ENCODE results near the gene CWC25. TPM values are rescaled to one million over a fixed set of nuclear protein-coding genes. Genes with fewer than 3 reads are reported as not detected.

CWC25 gene
- total and polyA plus RNA-seq, 2 of the 13 experiments (the other 11 are each of a cell fraction or from before 2014, with no cell fraction given): 15.6 to 22.7 TPM

- TF ChIP-seq ARNT2 (CRISPR knock-in tag; IDR thresholded peaks at IDR 0.05; ENCODE audit: low read depth): peak; percentile 8; the same call in 1 of the 2 replicates
- 0 out of 2 replicates have a peak, but pooled peaks have one; percentile 18 for TF ChIP-seq ZFYVE20 (CRISPR knock-in tag; IDR thresholded peaks at IDR 0.05; ENCODE audit: borderline replicate concordance, low read depth)
- peak; percentile 50 for TF ChIP-seq POGK (CRISPR knock-in tag; conservative IDR thresholded peaks at IDR 0.05)
- no peak; the same call in 1 of the 2 replicates for TF ChIP-seq THAP8 (CRISPR knock-in tag; IDR thresholded peaks at IDR 0.05; ENCODE audit: borderline replicate concordance)
- TF ChIP-seq, protein P1, sequence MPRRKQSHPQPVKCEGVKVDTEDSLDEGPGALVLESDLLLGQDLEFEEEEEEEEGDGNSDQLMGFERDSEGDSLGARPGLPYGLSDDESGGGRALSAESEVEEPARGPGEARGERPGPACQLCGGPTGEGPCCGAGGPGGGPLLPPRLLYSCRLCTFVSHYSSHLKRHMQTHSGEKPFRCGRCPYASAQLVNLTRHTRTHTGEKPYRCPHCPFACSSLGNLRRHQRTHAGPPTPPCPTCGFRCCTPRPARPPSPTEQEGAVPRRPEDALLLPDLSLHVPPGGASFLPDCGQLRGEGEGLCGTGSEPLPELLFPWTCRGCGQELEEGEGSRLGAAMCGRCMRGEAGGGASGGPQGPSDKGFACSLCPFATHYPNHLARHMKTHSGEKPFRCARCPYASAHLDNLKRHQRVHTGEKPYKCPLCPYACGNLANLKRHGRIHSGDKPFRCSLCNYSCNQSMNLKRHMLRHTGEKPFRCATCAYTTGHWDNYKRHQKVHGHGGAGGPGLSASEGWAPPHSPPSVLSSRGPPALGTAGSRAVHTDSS (CRISPR knock-in tag; conservative IDR thresholded peaks at IDR 0.05): 0 out of 2 replicates have a peak, but pooled peaks have one; percentile 56
- TF ChIP-seq GABPA (IDR thresholded peaks at IDR 0.05; ENCODE audit: low read depth, low read length): peak; percentile 84
- peak; percentile 98 for TF ChIP-seq GABPA (CRISPR knock-in tag; IDR thresholded peaks at IDR 0.05; ENCODE audit: low read depth)
- peak; percentile 42 for TF ChIP-seq BCL6 (CRISPR knock-in tag; IDR thresholded peaks at IDR 0.05)
- TF ChIP-seq TEAD2 (CRISPR knock-in tag; IDR thresholded peaks at IDR 0.05): no peak
- peak; percentile 86; the same call in 1 of the 2 replicates for TF ChIP-seq ZNF792 (CRISPR knock-in tag; IDR thresholded peaks at IDR 0.05)
- TF ChIP-seq, protein P2, sequence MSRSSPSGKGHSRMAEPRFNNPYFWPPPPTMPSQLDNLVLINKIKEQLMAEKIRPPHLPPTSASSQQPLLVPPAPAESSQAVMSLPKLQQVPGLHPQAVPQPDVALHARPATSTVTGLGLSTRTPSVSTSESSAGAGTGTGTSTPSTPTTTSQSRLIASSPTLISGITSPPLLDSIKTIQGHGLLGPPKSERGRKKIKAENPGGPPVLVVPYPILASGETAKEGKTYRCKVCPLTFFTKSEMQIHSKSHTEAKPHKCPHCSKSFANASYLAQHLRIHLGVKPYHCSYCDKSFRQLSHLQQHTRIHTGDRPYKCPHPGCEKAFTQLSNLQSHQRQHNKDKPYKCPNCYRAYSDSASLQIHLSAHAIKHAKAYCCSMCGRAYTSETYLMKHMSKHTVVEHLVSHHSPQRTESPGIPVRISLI (CRISPR knock-in tag; IDR thresholded peaks at IDR 0.05; ENCODE audit: borderline replicate concordance): peak; percentile 67; the same call in 1 of the 2 replicates
- TF ChIP-seq ZNF749 (CRISPR knock-in tag; IDR thresholded peaks at IDR 0.05; ENCODE audit: borderline replicate concordance): 0 out of 2 replicates have a peak, but pooled peaks have one; percentile 52
- TF ChIP-seq, protein P3, sequence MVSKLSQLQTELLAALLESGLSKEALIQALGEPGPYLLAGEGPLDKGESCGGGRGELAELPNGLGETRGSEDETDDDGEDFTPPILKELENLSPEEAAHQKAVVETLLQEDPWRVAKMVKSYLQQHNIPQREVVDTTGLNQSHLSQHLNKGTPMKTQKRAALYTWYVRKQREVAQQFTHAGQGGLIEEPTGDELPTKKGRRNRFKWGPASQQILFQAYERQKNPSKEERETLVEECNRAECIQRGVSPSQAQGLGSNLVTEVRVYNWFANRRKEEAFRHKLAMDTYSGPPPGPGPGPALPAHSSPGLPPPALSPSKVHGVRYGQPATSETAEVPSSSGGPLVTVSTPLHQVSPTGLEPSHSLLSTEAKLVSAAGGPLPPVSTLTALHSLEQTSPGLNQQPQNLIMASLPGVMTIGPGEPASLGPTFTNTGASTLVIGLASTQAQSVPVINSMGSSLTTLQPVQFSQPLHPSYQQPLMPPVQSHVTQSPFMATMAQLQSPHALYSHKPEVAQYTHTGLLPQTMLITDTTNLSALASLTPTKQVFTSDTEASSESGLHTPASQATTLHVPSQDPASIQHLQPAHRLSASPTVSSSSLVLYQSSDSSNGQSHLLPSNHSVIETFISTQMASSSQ (IDR thresholded peaks at IDR 0.05; ENCODE audit: low read depth): 0 out of 2 replicates have a peak, but pooled peaks have one; percentile 48
- TF ChIP-seq, protein P3 (CRISPR knock-in tag; IDR thresholded peaks at IDR 0.05; ENCODE audit: borderline replicate concordance): peak; percentile 86
- TF ChIP-seq, protein P4, sequence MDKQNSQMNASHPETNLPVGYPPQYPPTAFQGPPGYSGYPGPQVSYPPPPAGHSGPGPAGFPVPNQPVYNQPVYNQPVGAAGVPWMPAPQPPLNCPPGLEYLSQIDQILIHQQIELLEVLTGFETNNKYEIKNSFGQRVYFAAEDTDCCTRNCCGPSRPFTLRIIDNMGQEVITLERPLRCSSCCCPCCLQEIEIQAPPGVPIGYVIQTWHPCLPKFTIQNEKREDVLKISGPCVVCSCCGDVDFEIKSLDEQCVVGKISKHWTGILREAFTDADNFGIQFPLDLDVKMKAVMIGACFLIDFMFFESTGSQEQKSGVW (CRISPR knock-in tag; IDR thresholded peaks at IDR 0.05; ENCODE audit: borderline replicate concordance): no peak
- no peak for TF ChIP-seq ISX (CRISPR knock-in tag; conservative IDR thresholded peaks at IDR 0.05)
- TF ChIP-seq SRSF4 (IDR thresholded peaks at IDR 0.05; ENCODE audit: low read depth, low read length, poor library complexity, severe bottlenecking): no peak
- TF ChIP-seq U2AF2 (IDR thresholded peaks at IDR 0.05; ENCODE audit: low read depth, low read length): no peak
Measured at GRCh38 chr17:38752308-38753070, 72.6 kb downstream of the CWC25 start, which contains the start of gene PSMB3 (continued).

All from HepG2 (cell line).